Measurements from ENCODE around the gene TBC1D2B. TPM values are rescaled to one million over a fixed set of nuclear protein-coding genes. Genes with fewer than 3 reads are reported as not detected.
A peak's percentile ranks its signal among the peaks of the same experiment; 100 is the strongest.

The TBC1D2B gene
- total RNA-seq, 1 donor from 2014 or later = 13.7 TPM

GRCh38 chr15:78093242-78094020, 15.9 kb upstream of the TBC1D2B start:
- Histone ChIP-seq H3K36me3 (ENCODE audit: control insufficient read depth, insufficient read depth, low read length) (no peaks in the 10 kb centered on the region), H3K27me3 (ENCODE audit: control insufficient read depth, insufficient read depth, low read length) (no peaks in the 10 kb centered on the region), H3K4me3 (ENCODE audit: low read depth, low read length) (no peak overlapping the region)
- FAIRE-seq = no peak
- DNase-seq (ENCODE audit: low read depth) = no peak
- TF ChIP-seq, protein P1, sequence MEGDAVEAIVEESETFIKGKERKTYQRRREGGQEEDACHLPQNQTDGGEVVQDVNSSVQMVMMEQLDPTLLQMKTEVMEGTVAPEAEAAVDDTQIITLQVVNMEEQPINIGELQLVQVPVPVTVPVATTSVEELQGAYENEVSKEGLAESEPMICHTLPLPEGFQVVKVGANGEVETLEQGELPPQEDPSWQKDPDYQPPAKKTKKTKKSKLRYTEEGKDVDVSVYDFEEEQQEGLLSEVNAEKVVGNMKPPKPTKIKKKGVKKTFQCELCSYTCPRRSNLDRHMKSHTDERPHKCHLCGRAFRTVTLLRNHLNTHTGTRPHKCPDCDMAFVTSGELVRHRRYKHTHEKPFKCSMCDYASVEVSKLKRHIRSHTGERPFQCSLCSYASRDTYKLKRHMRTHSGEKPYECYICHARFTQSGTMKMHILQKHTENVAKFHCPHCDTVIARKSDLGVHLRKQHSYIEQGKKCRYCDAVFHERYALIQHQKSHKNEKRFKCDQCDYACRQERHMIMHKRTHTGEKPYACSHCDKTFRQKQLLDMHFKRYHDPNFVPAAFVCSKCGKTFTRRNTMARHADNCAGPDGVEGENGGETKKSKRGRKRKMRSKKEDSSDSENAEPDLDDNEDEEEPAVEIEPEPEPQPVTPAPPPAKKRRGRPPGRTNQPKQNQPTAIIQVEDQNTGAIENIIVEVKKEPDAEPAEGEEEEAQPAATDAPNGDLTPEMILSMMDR (IDR thresholded peaks at IDR 0.05; ENCODE audit: insufficient read depth, low read length, severe bottlenecking) = no peak

GRCh38 chr15:78092261-78093041, 14.9 kb upstream of the TBC1D2B start, which contains the start of gene SH2D7:
Gene SH2D7, plus strand, starts transcription at chr15:78092561. Its CDS starts 24 bp downstream, at chr15:78092585.
- Histone ChIP-seq H3K27me3 (ENCODE audit: control insufficient read depth, insufficient read depth, low read length) (no peaks in the 10 kb centered on the region), H3K4me3 (ENCODE audit: low read depth, low read length) (no peak within 1 kb of the TSS), H3K36me3 (ENCODE audit: control insufficient read depth, insufficient read depth, low read length) (no peaks in the 10 kb centered on the region)
- DNase-seq (ENCODE audit: low read depth) (no peak), FAIRE-seq (no peak)
- TF ChIP-seq, protein P1 (IDR thresholded peaks at IDR 0.05; ENCODE audit: insufficient read depth, low read length, severe bottlenecking) = no peak

GRCh38 chr15:78090422-78091063, 13.0 kb upstream of the TBC1D2B start:
- TF ChIP-seq, protein P1 (IDR thresholded peaks at IDR 0.05; ENCODE audit: insufficient read depth, low read length, severe bottlenecking) = no peak
- FAIRE-seq (no peak), DNase-seq (ENCODE audit: low read depth) (no peak)

GRCh38 chr15:78088773-78089080, 11.2 kb upstream of the TBC1D2B start:
- Histone ChIP-seq H3K27me3 (ENCODE audit: control insufficient read depth, insufficient read depth, low read length) (no peaks in the 10 kb centered on the region), H3K4me3 (ENCODE audit: low read depth, low read length) (no peak overlapping the region), H3K36me3 (ENCODE audit: control insufficient read depth, insufficient read depth, low read length) (no peaks in the 10 kb centered on the region)
- TF ChIP-seq, protein P1 (IDR thresholded peaks at IDR 0.05; ENCODE audit: insufficient read depth, low read length, severe bottlenecking) = no peak
- FAIRE-seq = no peak
- DNase-seq (ENCODE audit: low read depth) = no peak

More at GRCh38 chr15:78090422-78091063, 13.0 kb upstream of the TBC1D2B start:
- no peak overlapping the region for H3K4me3 ChIP-seq (ENCODE audit: low read depth, low read length)
- H3K27me3 ChIP-seq (ENCODE audit: control insufficient read depth, insufficient read depth, low read length) = no peaks in the 10 kb centered on the region
- no peaks in the 10 kb centered on the region for H3K36me3 ChIP-seq (ENCODE audit: control insufficient read depth, insufficient read depth, low read length)

DNA sequence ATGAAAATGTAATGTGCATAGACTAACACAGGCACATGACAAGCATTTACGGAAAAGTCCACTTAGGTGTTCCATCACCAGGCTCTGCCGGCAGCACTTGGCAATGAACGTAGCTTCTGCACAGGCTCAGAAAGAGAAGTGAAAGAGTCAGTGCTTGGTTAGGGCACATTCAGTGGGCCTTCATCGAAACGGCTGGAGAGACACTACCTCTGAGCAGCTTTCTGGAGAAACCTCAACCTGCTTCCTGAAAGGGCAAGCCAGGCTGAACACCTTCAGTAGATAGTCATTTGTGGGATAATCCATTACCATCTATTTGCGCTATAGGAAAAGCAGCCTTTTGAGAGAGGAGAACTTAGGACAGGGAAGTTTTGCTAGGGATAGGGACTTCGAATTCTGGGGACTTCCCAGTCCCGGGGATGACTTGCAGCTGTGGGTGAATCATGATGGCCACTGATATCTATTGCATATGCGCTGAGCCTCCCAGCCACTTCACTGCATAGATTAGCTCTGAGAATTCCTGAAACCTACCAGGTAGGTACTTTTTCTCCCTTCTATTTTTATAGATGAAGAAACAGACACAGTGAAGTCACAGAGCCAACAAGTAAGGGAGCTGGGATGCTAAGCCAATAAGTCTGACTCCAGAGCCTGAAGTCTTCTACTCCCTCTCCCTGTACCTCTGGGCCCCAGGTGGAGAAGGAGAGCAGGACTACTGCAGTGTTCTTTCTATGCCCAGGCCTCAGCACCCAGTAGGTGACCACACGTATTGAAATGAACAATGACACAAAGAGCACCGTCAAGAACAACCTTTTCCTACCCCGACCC, 10.7 kb upstream of the TBC1D2B start:
- DNase-seq (ENCODE audit: low read depth) = peak; percentile 25

More for the DNA sequence above, 10.7 kb upstream of the TBC1D2B start:
- FAIRE-seq = peak; percentile 32
- Histone ChIP-seq H3K36me3 (ENCODE audit: control insufficient read depth, insufficient read depth, low read length) (no peaks in the 10 kb centered on the region), H3K27me3 (ENCODE audit: control insufficient read depth, insufficient read depth, low read length) (no peaks in the 10 kb centered on the region), H3K4me3 (ENCODE audit: low read depth, low read length) (no peak overlapping the region)
- TF ChIP-seq, protein P1 (IDR thresholded peaks at IDR 0.05; ENCODE audit: insufficient read depth, low read length, severe bottlenecking) = no peak

Data from bronchial epithelial cell (primary cell).